Adrenal gland (tissue), 12 donors: Measurements from ENCODE around the gene CCDC183. TPM values are rescaled to one million over a fixed set of nuclear protein-coding genes. Genes with fewer than 3 reads are reported as not detected.
A peak's percentile ranks its signal among the peaks of the same experiment; 100 is the strongest.

Experiments
- DNase-seq, 7 donors: peaks; one replicate each; pipeline ENCODE4 v3.0.0-alpha.2; 2019 to 2020
- H3K27ac ChIP-seq, 5 donors: fragments of 200-600 bp; sonication (generic) in 4 of 5; 1 replicate in 3 of 5; 2 replicates in 2 of 5; pipeline versions ENCODE4 v1.5.1 to v1.8.0; 2016 to 2020; ENCODE audit warnings: mild to moderate bottlenecking in 1 of 5
- H3K27me3 ChIP-seq: fragments of 200-600 bp; 2 replicates; pipeline ENCODE4 v1.8.0; 2021
- H3K36me3 ChIP-seq, 2 donors: fragments of 200-600 bp; replicated peaks in 1 of 2; 1 replicate in 1 of 2; 2 replicates in 1 of 2; pipeline versions ENCODE4 v1.5.1 to v1.8.0; 2018 to 2022
- H3K4me1 ChIP-seq, 2 donors: fragments of 200-600 bp; replicated peaks in 1 of 2; 1 replicate in 1 of 2; 2 replicates in 1 of 2; pipeline versions ENCODE4 v1.5.1 to v1.8.0; 2018 to 2021
- H3K4me3 ChIP-seq, 4 donors: fragments of 200-600 bp; sonication (generic) in 3 of 4; one replicate each; pipeline ENCODE4 v1.5.1; 2016 to 2018
- H3K9me3 ChIP-seq, 3 donors: fragments of 200-600 bp; sonication (generic) in 1 of 3; replicated peaks in 1 of 3; 1 replicate in 2 of 3; 2 replicates in 1 of 3; pipeline versions ENCODE4 v1.5.1 to v1.8.0; 2016 to 2021
- CTCF ChIP-seq, 6 experiments: fragments of 450-650 bp in 4 of 6; fragments of 200-600 bp in 2 of 6; sonication (generic) in 1 of 6; IDR thresholded peaks; 1 replicate in 5 of 6; 2 replicates in 1 of 6; pipeline versions ENCODE4 v1.5.1 to v1.8.0; 2016 to 2021; ENCODE audit warnings: antibody characterized with exemption in 6 of 6, mild to moderate bottlenecking in 2 of 6, moderate library complexity in 1 of 6
- POLR2A ChIP-seq, 2 donors: fragments of 450-650 bp; IDR thresholded peaks; one replicate each; pipeline ENCODE4 v1.6.1; 2017; ENCODE audit warnings: antibody characterized with exemption in 2 of 2, mild to moderate bottlenecking in 2 of 2, moderate library complexity in 1 of 2
- WGBS, 4 donors: extraction: QIAGEN DNeasy Blood & Tissue Kit in 2 of 4; methylation state at CpG; one replicate each; pipeline versions ENCODE4 v1.1.5 to v1.1.7; 2013 to 2017; 5-methylcytosine and 5-hydroxymethylcytosine counted together
- intact Hi-C, 2 donors: fragments of 100-400 bp; cut with DNase I; formaldehyde crosslinking; loops; one replicate each; pipeline versions ENCODE4 v1.14.1 to v1.15.0; 2022 to 2023
- polyA plus RNA-seq, 3 donors: library from polyadenylated mRNA; stranded (reverse); fragments of 200-250 nt in 2 of 3; fragments of 350-450 nt in 1 of 3; fragmentation: Illumina TruSeq in 1 of 3; extraction: RNeasy Lipid Tissue Mini Kit (QIAGEN cat#74804) in 1 of 3; gene quantifications; one replicate each; pipeline ENCODE4 v1.2.3, GENCODE V29; 2013 to 2014
- total RNA-seq, 9 donors: library from RNA; depleted of rRNA in 4 of 9; stranded (reverse); fragments of >200 nt in 4 of 9; fragments of 120-200 nt in 1 of 9; fragmentation: NEBNext Ultra II Directional in 1 of 9; extraction: Animal tissue kit (Norgen Biotek cat#: 25700) in 1 of 9; gene quantifications; one replicate each; pipeline versions ENCODE4 v1.1.0 to v1.2.4, GENCODE V29; 2013 to 2023
- donor health status: healthy with polysubstance abuse.
- donor health status: Bipolar disorder and iron deficiency.
- donor health status: DM: yes; HTN: yes; CAD: no.
- donor health status: DM: no; HTN: no; CAD: no.
- donor health status: DM: no; HTN: no; CAD: no.
- donor health status: DM: yes; HTN: yes; CAD: no.

Gene CCDC183
- total and polyA plus RNA-seq, 12 donors: 0.46 to 17.5 (median 1.8) TPM; not detected in 1

- no peak overlapping the region for H3K4me3 ChIP-seq
These were observed 55.0 kb downstream of the CCDC183 start for GRCh38 chr9:136850866-136851775.

GRCh38 chr9:136851941-136852663, 56.0 kb downstream of the CCDC183 start, which contains the start of gene MAMDC4:
Gene MAMDC4, plus strand, starts transcription at chr9:136852346. Its CDS starts 71 bp downstream, at chr9:136852417.
- intact Hi-C loops: loop anchor here in 1 of 2 donors (10.0 kb wide), 1 partner anchor 93 kb away; the partner anchor contains the start of genes C8G and FBXW5
- peak within 1 kb of the TSS in 1 of 5 donors; percentile 62 for H3K27ac ChIP-seq
- H3K4me1 ChIP-seq: peaks cover 14 to 25% of the 10 kb centered on the region in 2 donors
- H3K9me3 ChIP-seq: no peaks in the 10 kb centered on the region
- TF ChIP-seq CTCF (IDR thresholded peaks at IDR 0.05): no peak
- peak in 1 of 2 donors; percentile 35 for TF ChIP-seq POLR2A (IDR thresholded peaks at IDR 0.05)
- DNase-seq: peak; percentile 53 to 90 (median 80)
- no peak within 1 kb of the TSS for H3K4me3 ChIP-seq
- peaks cover 0 to 10% of the 10 kb centered on the region in 2 donors for H3K36me3 ChIP-seq
- WGBS, 4 donors: 40 to 56% (median 45%) methylated on average over 1 to 23 of the region's 23 CpGs
- H3K27me3 ChIP-seq: no peaks in the 10 kb centered on the region

More at GRCh38 chr9:136850866-136851775, 55.0 kb downstream of the CCDC183 start:
- H3K27me3 ChIP-seq: no peaks in the 10 kb centered on the region
- WGBS, 4 donors: 81 to 86% (median 83%) methylated on average over 9 to 23 of the region's 23 CpGs
- H3K36me3 ChIP-seq: peaks cover 0 to 10% of the 10 kb centered on the region in 2 donors
- intact Hi-C loops: loop anchor here in 1 of 2 donors (10.0 kb wide), 1 partner anchor 94 kb away; the partner anchor contains the start of genes C8G and FBXW5
- no peaks in the 10 kb centered on the region for H3K9me3 ChIP-seq
- peak overlapping the region in 1 of 5 donors; percentile 62 for H3K27ac ChIP-seq
- TF ChIP-seq CTCF (IDR thresholded peaks at IDR 0.05): no peak
- no peak for TF ChIP-seq POLR2A (IDR thresholded peaks at IDR 0.05)
- H3K4me1 ChIP-seq: peaks cover 14 to 25% of the 10 kb centered on the region in 2 donors
- DNase-seq: peak in 3 of 7 donors; percentile 31 to 40 (median 36)

- TF ChIP-seq CTCF (IDR thresholded peaks at IDR 0.05) (no peak), POLR2A (IDR thresholded peaks at IDR 0.05) (no peak)
- WGBS, 4 donors: 80 to 88% (median 86%) methylated on average over 8 to 29 of the region's 29 CpGs
- no peaks in the 10 kb centered on the region for H3K9me3 ChIP-seq
- H3K4me3 ChIP-seq: no peak overlapping the region
- peaks cover 14 to 25% of the 10 kb centered on the region in 2 donors for H3K4me1 ChIP-seq
- peak in 6 of 7 donors; percentile 10 to 52 (median 25) for DNase-seq
- intact Hi-C loops: loop anchor here in 1 of 2 donors (10.0 kb wide), 1 partner anchor 92 kb away; the partner anchor contains the start of genes C8G and FBXW5
- H3K27me3 ChIP-seq: no peaks in the 10 kb centered on the region
- peaks cover 0 to 10% of the 10 kb centered on the region in 2 donors for H3K36me3 ChIP-seq
- no peak overlapping the region for H3K27ac ChIP-seq
These were observed 56.8 kb downstream of the CCDC183 start for GRCh38 chr9:136852664-136853595.
